Endothelial cell of umbilical vein (primary cell): Measurements from ENCODE around the gene ZNF516. TPM values are rescaled to one million over a fixed set of nuclear protein-coding genes. Genes with fewer than 3 reads are reported as not detected.

Experiments
- BruUV-seq: library from RNA; stranded (reverse); fragments of 400-500 nt; replicated peaks from 2 replicates; lab custom pipeline; 2021; lab: Mats Ljungman, UMichigan
- CTCF ChIA-PET: fragments of 300-600, 350-600 bp; sonication (Branson Sonifier 250); formaldehyde crosslinking; loops from one replicate; lab custom pipeline; 2021; ENCODE audit warnings: antibody characterized with exemption, inconsistent platforms; lab: Charles Lee
- POLR2A ChIA-PET: fragments of 300-600, 350-600 bp; sonication (Branson Sonifier 250); formaldehyde crosslinking; loops from one replicate; lab custom pipeline; 2021; ENCODE audit warnings: antibody characterized with exemption, inconsistent platforms; lab: Charles Lee
- DNase-seq: peaks from one replicate; pipeline ENCODE4 v3.0.0-alpha.2; 2011; ENCODE audit warnings: low read depth, low spot score
- FAIRE-seq: peaks from 2 replicates; lab custom pipeline; 2011; peaks lifted over from hg19 to GRCh38; lab: Jason Lieb, UNC
- H2AFZ ChIP-seq: 2 replicates; pipeline ENCODE4 v1.6.0; 2012; ENCODE audit warnings: low read depth, low read length, control low read depth, inconsistent platforms
- H3K27ac ChIP-seq: 2 replicates; pipeline ENCODE4 v1.5.1; 2011; ENCODE audit warnings: low read depth, mild to moderate bottlenecking, control low read depth, low read length, moderate library complexity; ENCODE audit not compliant: insufficient read depth
- H3K27me3 ChIP-seq, 2 experiments: 2 replicates each; pipeline versions ENCODE4 v1.6.0 to v1.6.1; 2011; ENCODE audit warnings: low read length in 2 of 2, mixed read lengths in 1 of 2; ENCODE audit not compliant: control insufficient read depth in 2 of 2, insufficient read depth in 2 of 2
- H3K36me3 ChIP-seq, 2 experiments: 2 replicates in 1 of 2; 3 replicates in 1 of 2; pipeline ENCODE4 v1.5.1; 2011; ENCODE audit warnings: low read length in 2 of 2, mild to moderate bottlenecking in 1 of 2, moderate library complexity in 1 of 2; ENCODE audit not compliant: control insufficient read depth in 2 of 2, insufficient read depth in 2 of 2; ENCODE audit errors: extremely low read depth in 1 of 2
- H3K4me1 ChIP-seq: 3 replicates; pipeline ENCODE4 v1.5.1; 2011; ENCODE audit warnings: mild to moderate bottlenecking, low read length; ENCODE audit not compliant: control insufficient read depth, insufficient read depth; ENCODE audit errors: extremely low read depth
- H3K4me2 ChIP-seq: 2 replicates; pipeline ENCODE4 v1.6.1; 2011; ENCODE audit warnings: low read length, control low read depth, mixed read lengths; ENCODE audit not compliant: insufficient read depth
- H3K4me3 ChIP-seq, 3 experiments: fragments of 200-600 bp in 1 of 3; sonication (generic), shearing (Covaris generic) in 1 of 3; replicated peaks in 1 of 3; 2 replicates each; pipeline ENCODE4 v1.5.1; 2011 to 2016; ENCODE audit warnings: control low read depth in 3 of 3, low read length in 3 of 3, mild to moderate bottlenecking in 2 of 3, inconsistent platforms in 1 of 3, low read depth in 1 of 3, moderate library complexity in 1 of 3; ENCODE audit not compliant: insufficient read depth in 1 of 3
- H3K79me2 ChIP-seq: 2 replicates; pipeline ENCODE4 v1.6.0; 2012; ENCODE audit warnings: low read length, inconsistent platforms; ENCODE audit not compliant: control insufficient read depth, insufficient read depth
- H3K9ac ChIP-seq: replicated peaks from 2 replicates; pipeline ENCODE3; 2011; ENCODE audit warnings: low read length, control low read depth; ENCODE audit not compliant: insufficient read depth; ENCODE audit errors: extremely low read depth
- H3K9me1 ChIP-seq: replicated peaks from 3 replicates; pipeline ENCODE4 v1.6.0; 2011; ENCODE audit warnings: mild to moderate bottlenecking, low read length; ENCODE audit not compliant: control insufficient read depth, insufficient read depth; ENCODE audit errors: extremely low read depth
- H3K9me3 ChIP-seq: replicated peaks from 2 replicates; pipeline ENCODE4 v1.5.1; 2012; ENCODE audit warnings: low read length, inconsistent platforms; ENCODE audit not compliant: control insufficient read depth, insufficient read depth
- H4K20me1 ChIP-seq: replicated peaks from 2 replicates; pipeline ENCODE3; 2011; ENCODE audit warnings: mild to moderate bottlenecking, low read length; ENCODE audit not compliant: control insufficient read depth, insufficient read depth; ENCODE audit errors: extremely low read depth
- EZH2 ChIP-seq: IDR thresholded peaks from 2 replicates; pipeline ENCODE4 v1.6.1; 2012; ENCODE audit warnings: borderline replicate concordance, low read depth, mild to moderate bottlenecking, moderate library complexity, low read length, inconsistent platforms; ENCODE audit not compliant: severe bottlenecking
- FOS ChIP-seq: IDR thresholded peaks from 2 replicates; pipeline ENCODE4 v1.6.1; 2011; ENCODE audit warnings: mild to moderate bottlenecking, low read length, moderate library complexity, borderline replicate concordance; ENCODE audit not compliant: insufficient read depth
- JUN ChIP-seq: IDR thresholded peaks from 2 replicates; pipeline ENCODE4 v1.6.1; 2011; ENCODE audit warnings: borderline replicate concordance, low read depth; ENCODE audit not compliant: insufficient read length, insufficient read depth
- MAX ChIP-seq: IDR thresholded peaks from 2 replicates; pipeline ENCODE4 v1.6.1; 2011; ENCODE audit not compliant: insufficient read depth, insufficient read length
- MYC ChIP-seq: IDR thresholded peaks from one replicate; pipeline ENCODE4 v1.6.1; 2011; ENCODE audit warnings: mild to moderate bottlenecking, low read depth, low read length
- POLR2A ChIP-seq: IDR thresholded peaks from 2 replicates; pipeline ENCODE4 v1.6.1; 2012; ENCODE audit warnings: low read depth, mild to moderate bottlenecking, control low read depth, low read length
- dilution Hi-C: fragments of 300-500 bp; cut with MboI; formaldehyde crosslinking; loops from one replicate; pipeline ENCODE4 v1.15.0; 2019; ENCODE audit warnings: low sequenced_read_pairs; ENCODE audit not compliant: extremely low pct_ligation_motif_present
- intact Hi-C: fragments of 100-400 bp; cut with micrococcal nuclease; formaldehyde crosslinking; loops from one replicate; pipeline ENCODE4 v1.10.0; 2022
- polyA plus RNA-seq, 4 experiments: library from polyadenylated mRNA; depleted of rRNA in 3 of 4; stranded (reverse) in 3 of 4; unstranded in 1 of 4; fragments of >200 nt; gene quantifications; 2 replicates each; pipeline versions ENCODE4 v1.2.1 to v1.2.3, GENCODE V29; 2011 to 2012; ENCODE audit warnings: missing spikeins in 1 of 4
- total RNA-seq: library from RNA; stranded (reverse); gene quantifications from 2 replicates; pipeline ENCODE4 v1.2.3, GENCODE V29; 2021
- TF ChIP-seq, protein P1 (sequence below), 2 donors: IDR thresholded peaks; 1 replicate in 1 of 2; 2 replicates in 1 of 2; pipeline ENCODE4 v1.5.1; 2011; ENCODE audit warnings: low read length in 2 of 2, mild to moderate bottlenecking in 2 of 2, moderate library complexity in 2 of 2, control low read depth in 1 of 2, inconsistent platforms in 1 of 2, low read depth in 1 of 2; ENCODE audit not compliant: insufficient read depth in 1 of 2; ENCODE audit errors: extremely low read depth in 1 of 2

Gene ZNF516
- total and polyA plus RNA-seq, 2 donors (not counting 3 experiments of a cell fraction or from before 2014, with no cell fraction given): 3.6 to 19.1 TPM

DNA sequence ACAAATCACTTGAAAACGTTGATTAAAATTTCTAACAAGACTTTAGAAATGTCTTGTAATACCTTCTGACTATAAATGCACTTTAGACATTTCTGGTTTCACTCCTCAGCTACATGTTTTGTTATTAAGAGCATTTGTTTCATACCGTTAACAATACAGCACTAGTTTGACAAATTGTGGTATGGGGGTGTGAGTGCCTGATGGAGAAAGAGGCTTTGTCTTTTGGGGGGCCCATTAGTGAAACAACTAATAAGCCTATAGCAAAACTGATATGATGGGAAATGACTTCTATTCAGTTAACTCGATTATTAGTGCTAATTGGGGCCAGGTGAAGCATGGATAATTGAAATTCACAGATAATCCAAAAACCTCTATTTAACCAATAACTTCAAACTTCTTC lies 30.9 kb upstream of the ZNF516 start:
- no peaks in the 10 kb centered on the region for H3K36me3 ChIP-seq
- CTCF ChIA-PET: no interaction called here
- no peak overlapping the region for H2AFZ ChIP-seq
- H3K79me2 ChIP-seq: no peaks in the 10 kb centered on the region
- H3K4me1 ChIP-seq: no peaks in the 10 kb centered on the region
- POLR2A ChIA-PET: no interaction called here
- FAIRE-seq (no peak), DNase-seq (no peak)
- H4K20me1 ChIP-seq: no peaks in the 10 kb centered on the region
- no peaks in the 10 kb centered on the region for H3K9me1 ChIP-seq
- dilution Hi-C loops: no loop called here
- TF ChIP-seq, protein P1, sequence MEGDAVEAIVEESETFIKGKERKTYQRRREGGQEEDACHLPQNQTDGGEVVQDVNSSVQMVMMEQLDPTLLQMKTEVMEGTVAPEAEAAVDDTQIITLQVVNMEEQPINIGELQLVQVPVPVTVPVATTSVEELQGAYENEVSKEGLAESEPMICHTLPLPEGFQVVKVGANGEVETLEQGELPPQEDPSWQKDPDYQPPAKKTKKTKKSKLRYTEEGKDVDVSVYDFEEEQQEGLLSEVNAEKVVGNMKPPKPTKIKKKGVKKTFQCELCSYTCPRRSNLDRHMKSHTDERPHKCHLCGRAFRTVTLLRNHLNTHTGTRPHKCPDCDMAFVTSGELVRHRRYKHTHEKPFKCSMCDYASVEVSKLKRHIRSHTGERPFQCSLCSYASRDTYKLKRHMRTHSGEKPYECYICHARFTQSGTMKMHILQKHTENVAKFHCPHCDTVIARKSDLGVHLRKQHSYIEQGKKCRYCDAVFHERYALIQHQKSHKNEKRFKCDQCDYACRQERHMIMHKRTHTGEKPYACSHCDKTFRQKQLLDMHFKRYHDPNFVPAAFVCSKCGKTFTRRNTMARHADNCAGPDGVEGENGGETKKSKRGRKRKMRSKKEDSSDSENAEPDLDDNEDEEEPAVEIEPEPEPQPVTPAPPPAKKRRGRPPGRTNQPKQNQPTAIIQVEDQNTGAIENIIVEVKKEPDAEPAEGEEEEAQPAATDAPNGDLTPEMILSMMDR (IDR thresholded peaks at IDR 0.05; ENCODE audit: extremely low read depth in 1 of 2, insufficient read depth in 1 of 2, low read depth in 1 of 2, low read length in 2 of 2): no peak
- TF ChIP-seq POLR2A (no peak), EZH2 (no peak), JUN (no peak), FOS (no peak), MAX (no peak), MYC (no peak)
- H3K9me3 ChIP-seq: no peaks in the 10 kb centered on the region
- H3K9ac ChIP-seq: no peak overlapping the region
- H3K27ac ChIP-seq: no peak overlapping the region
- intact Hi-C loops: no loop called here
- BruUV-seq: no TSS peak
- H3K27me3 ChIP-seq: peaks cover 6 to 34% of the 10 kb centered on the region in 2 experiments
- no peak overlapping the region for H3K4me3 ChIP-seq
- no peak overlapping the region for H3K4me2 ChIP-seq
